Activated naive CD4-positive, alpha-beta T cell treated with anti-CD3 and anti-CD28 coated beads, Interleukin-2, amount 10 ng/mL, durations not matched to agents 7 days and 5 days (primary cell): Measurements from ENCODE around the gene TCF12.
"Not testable (repeated sequence)": the region's sequence is repeated elsewhere in the genome, so short reads cannot be mapped to it uniquely, and the experiment has no call there.

Experiments
- CTCF ChIA-PET: fragments of 350-600 bp; sonication (Branson Sonifier 250); formaldehyde crosslinking; loops from one replicate; lab custom pipeline; 2021; ENCODE audit warnings: antibody characterized with exemption; lab: Charles Lee
- DNase-seq: peaks from one replicate; pipeline ENCODE4 v3.0.0-alpha.2; 2020
- H3K27ac Mint-ChIP-seq: one replicate; pipeline ENCODE4 v1.8.0; 2021; ENCODE audit warnings: mild to moderate bottlenecking, moderate library complexity, mixed read lengths
- H3K27me3 Mint-ChIP-seq: one replicate; pipeline ENCODE4 v1.8.0; 2021; ENCODE audit warnings: mild to moderate bottlenecking, mixed read lengths
- H3K36me3 Mint-ChIP-seq: one replicate; pipeline ENCODE4 v1.8.0; 2021; ENCODE audit warnings: mixed read lengths
- H3K4me1 Mint-ChIP-seq: one replicate; pipeline ENCODE4 v1.8.0; 2021; ENCODE audit warnings: mixed read lengths
- H3K4me3 Mint-ChIP-seq: one replicate; pipeline ENCODE4 v1.8.0; 2021; ENCODE audit warnings: mild to moderate bottlenecking, moderate library complexity, mixed read lengths
- H3K9me3 Mint-ChIP-seq: one replicate; pipeline ENCODE4 v1.8.0; 2021; ENCODE audit warnings: mixed read lengths

TCF12 gene

GRCh38 chr15:56943403-56943802 lies 25.0 kb downstream of the TCF12 start:
- H3K4me3 Mint-ChIP-seq: no peak overlapping the region

GRCh38 chr15:56944485-56944884 lies 26.0 kb downstream of the TCF12 start:
- no peaks in the 10 kb centered on the region for H3K27me3 Mint-ChIP-seq
- CTCF ChIA-PET: no interaction called here
- H3K4me1 Mint-ChIP-seq: no peaks in the 10 kb centered on the region
- H3K27ac Mint-ChIP-seq: no peak overlapping the region
- H3K36me3 Mint-ChIP-seq: peaks cover 20% of the 10 kb centered on the region
- no peak for DNase-seq
- H3K4me3 Mint-ChIP-seq: no peak overlapping the region
- peaks cover 14% of the 10 kb centered on the region for H3K9me3 Mint-ChIP-seq

More at GRCh38 chr15:56943403-56943802, 25.0 kb downstream of the TCF12 start:
- no peak for DNase-seq
- peaks cover 14% of the 10 kb centered on the region for H3K9me3 Mint-ChIP-seq
- CTCF ChIA-PET: no interaction called here
- peaks cover 20% of the 10 kb centered on the region for H3K36me3 Mint-ChIP-seq
- no peak overlapping the region for H3K27ac Mint-ChIP-seq
- no peaks in the 10 kb centered on the region for H3K4me1 Mint-ChIP-seq
- no peaks in the 10 kb centered on the region for H3K27me3 Mint-ChIP-seq

GRCh38 chr15:56946150-56946549 lies 27.7 kb downstream of the TCF12 start:
- H3K27ac Mint-ChIP-seq: no peak overlapping the region
- CTCF ChIA-PET: no interaction called here
- no peak overlapping the region for H3K4me3 Mint-ChIP-seq
- peaks cover 24% of the 10 kb centered on the region for H3K36me3 Mint-ChIP-seq
- no peaks in the 10 kb centered on the region for H3K4me1 Mint-ChIP-seq
- no peaks in the 10 kb centered on the region for H3K27me3 Mint-ChIP-seq
- no peak for DNase-seq
- H3K9me3 Mint-ChIP-seq: peaks cover 14% of the 10 kb centered on the region

GRCh38 chr15:56948000-56948763 lies 29.7 kb downstream of the TCF12 start:
- Mint-ChIP-seq H3K9me3 (peaks cover 14% of the 10 kb centered on the region), H3K27me3 (no peaks in the 10 kb centered on the region), H3K27ac (no peak overlapping the region), H3K36me3 (peaks cover 27% of the 10 kb centered on the region), H3K4me3 (no peak overlapping the region), H3K4me1 (no peaks in the 10 kb centered on the region)
- CTCF ChIA-PET: interaction anchor here (1.5 kb wide), 1 partner anchor 15 kb away, joined by 4 read pairs; no protein-coding TSS in a partner anchor
- no peak for DNase-seq

- DNase-seq: no peak
- Mint-ChIP-seq H3K9me3 (peaks cover 14% of the 10 kb centered on the region), H3K27ac (no peak overlapping the region), H3K27me3 (no peaks in the 10 kb centered on the region), H3K4me1 (no peaks in the 10 kb centered on the region), H3K36me3 (peaks cover 28% of the 10 kb centered on the region), H3K4me3 (no peak overlapping the region)
- CTCF ChIA-PET: interaction anchor here (1.5 kb wide), 1 partner anchor 16 kb away, joined by 4 read pairs; no protein-coding TSS in a partner anchor
Measured at GRCh38 chr15:56948764-56949101, 30.3 kb downstream of the TCF12 start.

- H3K36me3 Mint-ChIP-seq: peaks cover 33% of the 10 kb centered on the region
- no peak for DNase-seq
- no peaks in the 10 kb centered on the region for H3K27me3 Mint-ChIP-seq
- no peaks in the 10 kb centered on the region for H3K4me1 Mint-ChIP-seq
- peaks cover 19% of the 10 kb centered on the region for H3K9me3 Mint-ChIP-seq
- no peak overlapping the region for H3K27ac Mint-ChIP-seq
- CTCF ChIA-PET: no interaction called here
- H3K4me3 Mint-ChIP-seq: no peak overlapping the region
Measured at GRCh38 chr15:56950979-56951378, 32.5 kb downstream of the TCF12 start.

GRCh38 chr15:56953790-56954189 lies 35.3 kb downstream of the TCF12 start:
- no peak overlapping the region for H3K4me3 Mint-ChIP-seq
- H3K27me3 Mint-ChIP-seq: no peaks in the 10 kb centered on the region

GRCh38 chr15:56955011-56955410 lies 36.6 kb downstream of the TCF12 start:
- CTCF ChIA-PET: not testable (repeated sequence)

More at GRCh38 chr15:56953790-56954189, 35.3 kb downstream of the TCF12 start:
- Mint-ChIP-seq H3K4me1 (peaks cover 7% of the 10 kb centered on the region), H3K36me3 (peaks cover 26% of the 10 kb centered on the region), H3K27ac (no peak overlapping the region), H3K9me3 (peaks cover 11% of the 10 kb centered on the region)
- DNase-seq: no peak
- CTCF ChIA-PET: interaction anchor here (1.4 kb wide), 1 partner anchor 132 kb away, joined by 4 read pairs; no protein-coding TSS in a partner anchor

GRCh38 chr15:56956538-56956937 lies 38.1 kb downstream of the TCF12 start:
- CTCF ChIA-PET: no interaction called here
- DNase-seq: no peak
- Mint-ChIP-seq H3K4me3 (no peak overlapping the region), H3K9me3 (peaks cover 11% of the 10 kb centered on the region), H3K27me3 (no peaks in the 10 kb centered on the region), H3K36me3 (peaks cover 19% of the 10 kb centered on the region), H3K4me1 (peaks cover 13% of the 10 kb centered on the region), H3K27ac (no peak overlapping the region)

More at GRCh38 chr15:56955011-56955410, 36.6 kb downstream of the TCF12 start:
- Mint-ChIP-seq H3K36me3 (peaks cover 24% of the 10 kb centered on the region), H3K4me1 (peaks cover 13% of the 10 kb centered on the region), H3K9me3 (peaks cover 11% of the 10 kb centered on the region)
- H3K4me3 Mint-ChIP-seq, H3K27me3 Mint-ChIP-seq, DNase-seq, H3K27ac Mint-ChIP-seq: not testable (repeated sequence)

GRCh38 chr15:56957812-56958406 lies 39.5 kb downstream of the TCF12 start:
- DNase-seq: no peak
- Mint-ChIP-seq H3K27me3 (no peaks in the 10 kb centered on the region), H3K27ac (no peak overlapping the region), H3K4me3 (no peak overlapping the region), H3K36me3 (peaks cover 16% of the 10 kb centered on the region), H3K4me1 (peaks cover 17% of the 10 kb centered on the region), H3K9me3 (peaks cover 11% of the 10 kb centered on the region)
- CTCF ChIA-PET: no interaction called here

GRCh38 chr15:56959318-56959648 lies 40.8 kb downstream of the TCF12 start:
- CTCF ChIA-PET: no interaction called here
- no peak for DNase-seq
- H3K4me1 Mint-ChIP-seq: peaks cover 31% of the 10 kb centered on the region
- peaks cover 11% of the 10 kb centered on the region for H3K9me3 Mint-ChIP-seq
- no peak overlapping the region for H3K27ac Mint-ChIP-seq
- peaks cover 13% of the 10 kb centered on the region for H3K36me3 Mint-ChIP-seq
- no peak overlapping the region for H3K4me3 Mint-ChIP-seq
- no peaks in the 10 kb centered on the region for H3K27me3 Mint-ChIP-seq

GRCh38 chr15:56960116-56960515 lies 41.7 kb downstream of the TCF12 start:
- H3K4me3 Mint-ChIP-seq: no peak overlapping the region
- CTCF ChIA-PET: interaction anchor here (0.6 kb wide), 1 partner anchor 49 kb away, joined by 5 read pairs; no protein-coding TSS in a partner anchor
- H3K36me3 Mint-ChIP-seq: peaks cover 6% of the 10 kb centered on the region
- no peaks in the 10 kb centered on the region for H3K27me3 Mint-ChIP-seq
- peaks cover 34% of the 10 kb centered on the region for H3K4me1 Mint-ChIP-seq
- no peak overlapping the region for H3K27ac Mint-ChIP-seq
- DNase-seq: no peak
- peaks cover 5% of the 10 kb centered on the region for H3K9me3 Mint-ChIP-seq

GRCh38 chr15:56963126-56963525 lies 44.7 kb downstream of the TCF12 start:
- Mint-ChIP-seq H3K27ac (no peak overlapping the region), H3K4me1 (peaks cover 33% of the 10 kb centered on the region), H3K27me3 (no peaks in the 10 kb centered on the region), H3K36me3 (no peaks in the 10 kb centered on the region), H3K4me3 (no peak overlapping the region), H3K9me3 (no peaks in the 10 kb centered on the region)
- DNase-seq: no peak
- CTCF ChIA-PET: no interaction called here

- H3K4me3 Mint-ChIP-seq: no peak overlapping the region
- H3K27ac Mint-ChIP-seq: no peak overlapping the region
- no peaks in the 10 kb centered on the region for H3K27me3 Mint-ChIP-seq
- CTCF ChIA-PET: no interaction called here
- H3K9me3 Mint-ChIP-seq: no peaks in the 10 kb centered on the region
- H3K4me1 Mint-ChIP-seq: peaks cover 31% of the 10 kb centered on the region
- no peak for DNase-seq
- no peaks in the 10 kb centered on the region for H3K36me3 Mint-ChIP-seq
Measured at GRCh38 chr15:56963710-56964109, 45.3 kb downstream of the TCF12 start.

- Mint-ChIP-seq H3K27ac (no peak overlapping the region), H3K36me3 (no peaks in the 10 kb centered on the region), H3K4me1 (peaks cover 31% of the 10 kb centered on the region), H3K9me3 (no peaks in the 10 kb centered on the region), H3K27me3 (no peaks in the 10 kb centered on the region), H3K4me3 (no peak overlapping the region)
- DNase-seq: no peak
- CTCF ChIA-PET: no interaction called here
Measured at GRCh38 chr15:56964182-56964581, 45.7 kb downstream of the TCF12 start.
